GM06990 (cell line): ENCODE measurements around the gene GAREM2.
A peak's percentile ranks its signal among the peaks of the same experiment; 100 is the strongest.

Experiments
- DNase-seq: peaks from one replicate; pipeline ENCODE4 v3.0.0-alpha.2; 2011; ENCODE audit not compliant: insufficient read length; ENCODE audit errors: extremely low read depth
- H3K27me3 ChIP-seq: replicated peaks from 2 replicates; pipeline ENCODE4 v1.6.0; 2011; ENCODE audit warnings: low read length; ENCODE audit not compliant: control insufficient read depth, insufficient read depth
- H3K36me3 ChIP-seq: 2 replicates; pipeline ENCODE4 v1.5.1; 2011; ENCODE audit warnings: low read length; ENCODE audit not compliant: control insufficient read depth, insufficient read depth
- H3K4me3 ChIP-seq: replicated peaks from 2 replicates; pipeline ENCODE4 v1.5.1; 2011; ENCODE audit warnings: low read depth, mild to moderate bottlenecking, control low read depth, low read length
- TF ChIP-seq, protein P1 (sequence below): IDR thresholded peaks from 2 replicates; pipeline ENCODE4 v1.5.1; 2011; ENCODE audit warnings: low read length, control low read depth, mild to moderate bottlenecking, inconsistent platforms; ENCODE audit not compliant: insufficient read depth, poor library complexity, severe bottlenecking

The GAREM2 gene

DNA sequence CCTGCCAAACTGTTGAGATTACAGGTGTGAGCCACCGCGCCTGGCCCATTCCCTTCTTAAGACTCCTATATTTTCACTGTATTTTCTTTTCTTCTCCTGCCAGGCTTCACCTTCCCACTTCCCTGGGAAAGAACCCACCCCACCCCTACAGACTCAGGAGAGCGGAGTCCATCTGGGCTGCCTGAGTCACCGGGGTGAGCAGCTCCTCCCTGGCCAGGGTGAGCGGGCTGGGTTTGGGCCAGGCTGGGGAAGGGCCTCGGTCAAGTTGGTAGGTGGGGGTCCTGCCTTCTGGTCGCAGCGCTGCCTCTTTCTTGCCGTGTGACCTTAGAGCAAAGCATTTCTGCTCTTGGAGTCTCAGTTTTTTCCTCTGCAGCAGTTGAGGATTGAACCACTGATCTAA, 2.1 kb upstream of the GAREM2 start:
- Histone ChIP-seq H3K4me3 (no peak overlapping the region), H3K27me3 (no peaks in the 10 kb centered on the region; the same call in 1 of the 2 replicates), H3K36me3 (no peaks in the 10 kb centered on the region)
- TF ChIP-seq, protein P1, sequence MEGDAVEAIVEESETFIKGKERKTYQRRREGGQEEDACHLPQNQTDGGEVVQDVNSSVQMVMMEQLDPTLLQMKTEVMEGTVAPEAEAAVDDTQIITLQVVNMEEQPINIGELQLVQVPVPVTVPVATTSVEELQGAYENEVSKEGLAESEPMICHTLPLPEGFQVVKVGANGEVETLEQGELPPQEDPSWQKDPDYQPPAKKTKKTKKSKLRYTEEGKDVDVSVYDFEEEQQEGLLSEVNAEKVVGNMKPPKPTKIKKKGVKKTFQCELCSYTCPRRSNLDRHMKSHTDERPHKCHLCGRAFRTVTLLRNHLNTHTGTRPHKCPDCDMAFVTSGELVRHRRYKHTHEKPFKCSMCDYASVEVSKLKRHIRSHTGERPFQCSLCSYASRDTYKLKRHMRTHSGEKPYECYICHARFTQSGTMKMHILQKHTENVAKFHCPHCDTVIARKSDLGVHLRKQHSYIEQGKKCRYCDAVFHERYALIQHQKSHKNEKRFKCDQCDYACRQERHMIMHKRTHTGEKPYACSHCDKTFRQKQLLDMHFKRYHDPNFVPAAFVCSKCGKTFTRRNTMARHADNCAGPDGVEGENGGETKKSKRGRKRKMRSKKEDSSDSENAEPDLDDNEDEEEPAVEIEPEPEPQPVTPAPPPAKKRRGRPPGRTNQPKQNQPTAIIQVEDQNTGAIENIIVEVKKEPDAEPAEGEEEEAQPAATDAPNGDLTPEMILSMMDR, result no peak
- no peak for DNase-seq

DNA sequence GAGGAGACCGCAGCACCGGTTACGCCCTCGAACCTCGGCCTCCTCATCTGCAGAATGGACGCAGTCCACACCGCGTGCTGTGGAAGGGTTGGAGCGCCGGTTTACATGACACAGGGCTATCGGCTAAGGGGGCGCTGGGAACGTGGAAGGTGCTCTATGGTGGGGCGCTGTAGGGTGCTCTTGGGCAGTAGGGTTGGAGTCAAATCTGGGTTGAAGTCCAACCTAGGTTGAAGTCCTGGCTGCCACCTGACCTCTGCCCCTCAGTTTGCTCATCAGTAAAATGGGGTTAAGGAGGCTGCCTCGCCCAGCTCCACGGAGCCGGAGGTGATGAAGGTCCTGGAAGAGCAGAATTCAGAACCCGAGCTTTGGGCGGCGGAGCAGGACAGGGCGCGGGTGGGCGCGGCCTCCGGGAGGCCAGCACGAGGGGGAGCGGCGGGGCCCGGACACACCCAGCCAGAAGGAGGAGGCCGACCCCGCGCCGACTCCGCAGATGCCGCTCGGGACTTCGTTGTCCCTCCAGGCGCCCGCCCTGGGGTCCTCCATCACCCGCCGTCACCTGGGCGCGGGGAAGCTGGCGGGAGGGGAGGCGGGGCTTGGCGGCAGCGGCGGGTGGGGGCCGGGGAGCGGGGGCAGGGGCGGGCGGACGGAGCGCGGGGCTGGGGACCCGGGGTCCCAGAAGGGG, 558 bp upstream of the GAREM2 start:
- no peak for DNase-seq
- Histone ChIP-seq H3K36me3 (no peaks in the 10 kb centered on the region), H3K27me3 (no peaks in the 10 kb centered on the region; the same call in 1 of the 2 replicates), H3K4me3 (peak overlapping the region; percentile 14)
- TF ChIP-seq, protein P1, result no peak

DNA sequence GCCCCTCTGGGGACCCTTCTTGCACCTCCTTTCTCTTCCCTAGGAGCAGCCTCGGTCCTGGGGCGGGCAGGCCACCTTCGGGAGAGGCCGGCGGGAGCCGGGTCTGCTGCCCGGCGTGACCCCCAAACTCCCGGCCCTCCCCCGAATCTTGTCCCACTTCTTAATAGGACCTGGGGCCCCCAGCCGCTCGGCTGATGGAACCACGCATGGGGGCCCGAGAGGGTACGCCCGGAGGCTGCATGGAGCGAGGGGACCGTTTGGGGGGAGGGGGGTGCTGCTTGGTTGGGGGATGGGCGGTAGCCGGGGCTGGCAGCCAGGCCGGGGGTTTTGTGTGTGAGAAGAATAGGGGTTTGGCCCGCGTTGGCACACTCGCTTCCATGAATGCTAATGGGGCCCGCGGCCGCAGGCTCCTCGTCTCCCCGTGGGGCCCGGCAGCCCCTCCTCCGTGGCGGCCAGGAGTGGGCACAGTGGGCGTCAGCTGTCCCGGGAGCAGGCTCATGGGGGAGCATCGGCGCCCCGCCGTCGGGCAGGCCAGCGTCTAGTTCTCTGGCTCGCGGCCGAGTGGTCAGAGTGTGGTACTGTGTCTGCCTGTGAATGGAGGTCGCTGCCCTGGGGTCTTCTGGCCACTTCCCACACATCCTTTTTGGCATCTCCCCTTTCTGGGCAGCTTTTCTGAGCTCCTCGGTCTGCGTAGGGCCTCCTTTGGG, 1.0 kb downstream of the GAREM2 start:
- H3K36me3 ChIP-seq, result no peaks in the 10 kb centered on the region
- no peaks in the 10 kb centered on the region; the same call in 1 of the 2 replicates for H3K27me3 ChIP-seq
- no peak overlapping the region for H3K4me3 ChIP-seq
- DNase-seq, result no peak
- TF ChIP-seq, protein P1, result no peak

GRCh38 chr2:26174691-26175465, 2.0 kb downstream of the GAREM2 start:
- no peak for DNase-seq
- TF ChIP-seq, protein P1, result no peak
- no peak overlapping the region for H3K4me3 ChIP-seq
- H3K36me3 ChIP-seq, result no peaks in the 10 kb centered on the region
- H3K27me3 ChIP-seq, result no peaks in the 10 kb centered on the region; the same call in 1 of the 2 replicates

DNA sequence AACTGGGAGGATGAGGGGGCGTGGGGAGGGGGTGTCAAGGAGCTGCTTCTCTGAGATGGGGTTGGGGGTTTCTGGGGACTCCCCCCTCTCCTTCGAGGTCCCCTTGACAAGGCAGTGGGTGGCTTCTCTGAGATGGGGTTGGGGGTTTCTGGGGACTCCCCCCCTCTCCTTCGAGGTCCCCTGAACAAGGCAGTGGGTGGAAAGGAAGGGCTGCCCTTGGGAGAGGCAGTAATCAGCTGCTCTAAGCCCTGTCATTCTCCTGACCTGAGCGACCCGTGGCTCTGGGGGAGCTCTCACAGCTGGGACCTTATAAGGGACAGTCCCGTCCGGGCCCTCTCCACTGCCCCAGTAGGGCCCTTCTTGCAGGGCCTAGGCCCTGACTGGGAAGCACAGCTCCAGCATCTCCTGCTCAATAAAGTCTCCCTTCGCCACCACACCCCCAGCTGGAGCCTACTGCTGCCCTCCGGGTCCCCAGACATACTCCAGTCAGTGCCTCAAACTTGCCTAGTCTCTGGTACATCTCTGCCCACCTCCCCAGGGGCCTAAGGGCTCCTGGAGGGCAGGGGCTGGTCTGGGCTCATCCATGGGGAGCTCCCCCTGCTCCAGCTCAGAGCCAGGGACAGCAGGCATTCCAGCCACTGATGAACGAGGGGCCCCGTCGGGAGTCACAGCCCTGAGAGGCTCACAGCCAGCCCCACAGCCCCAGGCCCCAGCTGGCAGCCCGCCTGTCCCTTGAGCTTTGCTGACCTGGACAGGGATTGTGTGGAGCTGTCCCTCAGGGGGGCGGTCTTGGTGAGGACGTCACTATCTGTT, 2.8 kb downstream of the GAREM2 start:
- Histone ChIP-seq H3K36me3 (no peaks in the 10 kb centered on the region), H3K27me3 (no peaks in the 10 kb centered on the region; the same call in 1 of the 2 replicates), H3K4me3 (no peak overlapping the region)
- TF ChIP-seq, protein P1, result no peak
- no peak for DNase-seq
